NAMALWA (cell line): ENCODE data around the gene PRR9.

Experiments used
- DNase-seq: peaks from one replicate; pipeline ENCODE4 v3.0.0-alpha.2; 2015; ENCODE audit warnings: low spot score

PRR9 gene

DNA sequence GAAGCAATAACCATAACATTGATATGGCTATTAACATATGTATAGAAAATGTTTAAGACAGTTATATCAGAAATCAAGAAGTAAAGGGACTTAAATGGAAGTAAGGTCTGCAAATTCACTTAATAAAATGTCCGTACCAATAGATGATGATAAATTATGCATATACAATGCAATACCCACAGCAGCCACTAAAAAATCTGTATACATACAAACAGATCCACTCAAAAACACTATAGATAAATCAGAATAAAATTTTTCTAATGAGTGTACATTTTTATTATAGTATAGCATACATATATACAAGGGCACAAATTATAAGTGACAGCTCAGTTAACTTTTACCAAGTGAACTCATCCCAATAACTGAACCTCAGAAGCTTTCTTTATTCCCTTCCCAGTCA is 48.1 kb downstream of the PRR9 start:
- no peak for DNase-seq
